GM21515 (cell line): Measurements from ENCODE around the gene CENPF.
"Not testable (repeated sequence)": the region's sequence is repeated elsewhere in the genome, so short reads cannot be mapped to it uniquely, and the experiment has no call there.

Experiments used
- ATAC-seq: cut with Tn5 transposase; IDR thresholded peaks from one replicate; pipeline ENCODE4 v1.9.1; 2021; ENCODE audit not compliant: unreplicated experiment

CENPF gene, protein sequence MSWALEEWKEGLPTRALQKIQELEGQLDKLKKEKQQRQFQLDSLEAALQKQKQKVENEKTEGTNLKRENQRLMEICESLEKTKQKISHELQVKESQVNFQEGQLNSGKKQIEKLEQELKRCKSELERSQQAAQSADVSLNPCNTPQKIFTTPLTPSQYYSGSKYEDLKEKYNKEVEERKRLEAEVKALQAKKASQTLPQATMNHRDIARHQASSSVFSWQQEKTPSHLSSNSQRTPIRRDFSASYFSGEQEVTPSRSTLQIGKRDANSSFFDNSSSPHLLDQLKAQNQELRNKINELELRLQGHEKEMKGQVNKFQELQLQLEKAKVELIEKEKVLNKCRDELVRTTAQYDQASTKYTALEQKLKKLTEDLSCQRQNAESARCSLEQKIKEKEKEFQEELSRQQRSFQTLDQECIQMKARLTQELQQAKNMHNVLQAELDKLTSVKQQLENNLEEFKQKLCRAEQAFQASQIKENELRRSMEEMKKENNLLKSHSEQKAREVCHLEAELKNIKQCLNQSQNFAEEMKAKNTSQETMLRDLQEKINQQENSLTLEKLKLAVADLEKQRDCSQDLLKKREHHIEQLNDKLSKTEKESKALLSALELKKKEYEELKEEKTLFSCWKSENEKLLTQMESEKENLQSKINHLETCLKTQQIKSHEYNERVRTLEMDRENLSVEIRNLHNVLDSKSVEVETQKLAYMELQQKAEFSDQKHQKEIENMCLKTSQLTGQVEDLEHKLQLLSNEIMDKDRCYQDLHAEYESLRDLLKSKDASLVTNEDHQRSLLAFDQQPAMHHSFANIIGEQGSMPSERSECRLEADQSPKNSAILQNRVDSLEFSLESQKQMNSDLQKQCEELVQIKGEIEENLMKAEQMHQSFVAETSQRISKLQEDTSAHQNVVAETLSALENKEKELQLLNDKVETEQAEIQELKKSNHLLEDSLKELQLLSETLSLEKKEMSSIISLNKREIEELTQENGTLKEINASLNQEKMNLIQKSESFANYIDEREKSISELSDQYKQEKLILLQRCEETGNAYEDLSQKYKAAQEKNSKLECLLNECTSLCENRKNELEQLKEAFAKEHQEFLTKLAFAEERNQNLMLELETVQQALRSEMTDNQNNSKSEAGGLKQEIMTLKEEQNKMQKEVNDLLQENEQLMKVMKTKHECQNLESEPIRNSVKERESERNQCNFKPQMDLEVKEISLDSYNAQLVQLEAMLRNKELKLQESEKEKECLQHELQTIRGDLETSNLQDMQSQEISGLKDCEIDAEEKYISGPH (N-terminal part only)

DNA sequence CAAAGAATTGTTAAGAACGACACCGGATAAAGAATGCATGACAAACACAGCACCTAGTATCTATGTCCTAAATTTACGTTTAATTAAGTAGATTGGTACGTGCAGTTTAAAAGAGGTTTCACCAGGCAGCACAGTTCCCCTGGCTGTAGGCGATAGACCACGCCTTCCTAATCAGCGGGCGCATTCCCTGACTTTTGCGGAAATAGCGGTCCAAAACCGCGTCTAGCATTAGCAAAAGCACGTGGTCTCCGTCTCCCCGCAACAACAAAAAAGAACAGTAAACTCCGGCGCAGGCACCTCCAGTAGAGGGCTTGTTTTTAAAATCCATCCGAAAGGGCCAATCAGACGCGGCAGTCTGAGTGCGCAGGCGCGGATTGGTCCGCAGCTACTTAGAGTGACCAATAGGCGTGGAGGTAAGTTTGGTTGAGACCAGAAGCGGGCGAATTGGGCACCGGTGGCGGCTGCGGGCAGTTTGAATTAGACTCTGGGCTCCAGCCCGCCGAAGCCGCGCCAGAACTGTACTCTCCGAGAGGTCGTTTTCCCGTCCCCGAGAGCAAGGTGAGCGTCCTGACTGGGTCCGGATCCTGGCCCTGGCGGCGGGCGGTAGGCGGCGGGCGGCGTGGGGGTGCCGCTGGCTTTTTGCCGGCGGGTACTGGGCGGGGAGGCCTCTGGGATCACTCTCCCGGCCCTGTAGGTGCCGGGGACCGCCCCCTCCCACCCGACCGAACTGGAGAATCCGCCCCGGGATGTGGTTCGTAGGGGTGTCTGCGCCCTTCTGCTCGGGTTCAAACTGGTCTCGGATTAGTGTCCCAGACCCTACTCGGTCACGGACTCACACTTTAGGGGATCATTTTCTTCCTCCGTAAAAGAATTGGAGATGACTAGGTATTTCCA is at the start of gene CENPF:
TSS of gene CENPF (plus strand) at position 432 of the 894 bp plus-strand sequence. CDS start 10,560 bp downstream, outside the sequence.
- peak; percentile 99 for ATAC-seq

DNA sequence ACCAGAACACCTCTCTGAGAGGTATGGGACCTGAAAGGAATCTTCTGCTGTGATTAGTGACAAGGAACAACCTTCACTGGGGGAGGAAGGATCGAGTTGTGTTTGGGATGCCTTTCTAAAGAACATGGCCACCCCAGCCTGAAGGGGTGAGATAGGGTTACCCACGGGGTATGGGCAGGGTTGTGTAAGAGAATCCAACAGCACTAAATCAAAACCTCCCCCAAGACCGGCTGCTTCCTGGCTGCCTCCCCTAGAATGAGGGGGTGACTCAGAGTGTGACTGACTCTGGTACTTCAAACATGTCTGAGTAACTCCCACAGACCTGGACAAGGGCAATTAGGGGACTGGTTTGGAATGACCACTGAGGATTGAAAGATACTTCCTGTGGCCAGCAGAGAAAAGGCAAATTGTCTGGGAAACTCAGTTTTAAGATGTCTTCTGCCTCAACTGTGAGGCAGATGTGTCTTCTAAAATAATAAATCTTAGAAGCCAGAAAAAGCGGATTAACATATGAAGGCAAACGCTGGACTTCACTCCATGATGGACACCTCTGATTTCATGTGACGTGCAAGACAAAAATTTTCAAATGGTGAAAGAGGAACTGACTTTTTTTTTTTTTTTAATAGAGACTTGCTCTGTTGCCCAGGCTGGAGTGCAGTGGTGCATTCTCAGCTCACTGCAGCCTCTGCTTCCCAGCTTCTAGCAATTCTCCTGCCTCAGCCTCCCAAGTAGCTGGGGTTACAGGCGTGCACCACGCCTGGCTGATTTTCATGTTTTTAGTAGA is 44.9 kb upstream of the CENPF start:
- no peak for ATAC-seq

DNA sequence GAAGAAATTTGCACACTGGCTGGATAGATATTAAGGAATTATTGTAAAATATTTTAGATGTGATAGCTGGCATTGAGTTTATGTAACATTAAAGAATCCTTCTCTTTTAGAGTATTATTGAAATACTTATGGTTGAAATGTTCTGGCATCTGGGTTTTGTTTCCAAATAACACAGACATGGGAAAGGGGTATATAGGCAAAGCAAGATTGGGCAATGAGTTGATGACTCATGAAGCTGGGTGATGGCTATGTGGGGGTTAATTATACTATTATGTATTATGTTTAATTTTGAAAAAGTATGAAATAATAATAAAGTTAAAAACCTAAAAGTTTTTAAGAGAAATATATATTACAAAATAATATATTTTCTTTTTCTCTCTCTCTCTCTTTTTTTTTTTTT is 39.1 kb upstream of the CENPF start:
- ATAC-seq: no peak

DNA sequence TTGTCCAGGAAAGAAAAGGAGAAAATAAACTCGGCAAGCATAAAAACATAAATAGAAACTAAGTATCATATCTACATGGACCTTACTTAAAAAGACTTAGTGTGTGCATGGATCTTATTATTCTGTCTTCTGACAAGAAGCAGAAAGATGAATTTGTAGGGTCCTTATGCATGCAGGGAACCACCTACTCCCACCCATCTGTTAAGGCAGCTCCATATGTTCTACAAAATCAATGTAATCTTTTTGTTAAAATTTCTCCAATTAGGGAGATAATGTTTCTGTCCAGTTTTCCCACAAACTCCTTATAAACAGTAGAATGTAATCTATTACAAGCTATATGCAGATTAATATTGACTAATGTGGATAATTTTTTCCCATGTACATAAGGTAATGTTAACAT is 37.7 kb upstream of the CENPF start:
- no peak for ATAC-seq

DNA sequence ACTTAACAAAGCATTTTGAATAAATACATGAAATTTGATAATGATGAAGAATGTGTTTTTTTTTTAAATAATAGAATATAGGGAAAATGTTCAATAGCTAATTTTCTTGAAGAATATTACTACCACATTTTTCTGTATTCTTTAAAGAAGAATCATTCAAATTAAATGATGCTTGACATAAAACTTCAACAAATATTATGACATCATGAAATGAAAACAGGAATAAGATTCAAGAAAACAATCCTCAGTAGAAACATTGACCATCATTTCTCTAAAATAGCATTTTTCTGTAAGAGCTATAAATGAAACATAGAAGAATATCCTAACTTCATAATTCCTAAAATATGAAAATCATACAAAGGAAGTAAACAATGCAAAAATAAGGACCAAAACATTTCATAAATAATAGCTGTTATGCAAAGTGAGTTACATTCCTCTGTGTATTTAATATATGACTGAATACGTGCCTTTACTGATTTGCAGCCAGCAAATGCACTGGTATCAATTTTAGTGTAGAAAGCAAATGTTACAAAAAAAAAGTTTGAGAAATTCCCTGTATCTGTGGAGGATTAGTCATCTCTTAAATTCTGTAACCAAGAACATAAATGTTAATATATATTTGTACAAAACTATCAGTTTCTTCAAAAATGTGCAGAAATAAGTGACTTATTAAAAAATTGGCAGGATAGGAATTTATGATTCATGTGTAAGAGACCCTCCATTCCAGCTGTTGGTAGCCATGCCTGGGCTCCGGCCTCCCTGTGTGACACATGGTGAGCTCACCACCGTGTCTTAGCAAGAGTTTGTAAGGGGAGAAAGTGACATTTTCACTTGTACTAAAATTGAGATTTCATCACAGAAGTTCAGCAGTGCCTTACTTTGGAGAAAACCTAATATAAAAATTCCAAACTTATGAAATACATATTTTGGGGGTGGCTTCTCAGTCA is 36.6 kb upstream of the CENPF start:
- no peak for ATAC-seq

DNA sequence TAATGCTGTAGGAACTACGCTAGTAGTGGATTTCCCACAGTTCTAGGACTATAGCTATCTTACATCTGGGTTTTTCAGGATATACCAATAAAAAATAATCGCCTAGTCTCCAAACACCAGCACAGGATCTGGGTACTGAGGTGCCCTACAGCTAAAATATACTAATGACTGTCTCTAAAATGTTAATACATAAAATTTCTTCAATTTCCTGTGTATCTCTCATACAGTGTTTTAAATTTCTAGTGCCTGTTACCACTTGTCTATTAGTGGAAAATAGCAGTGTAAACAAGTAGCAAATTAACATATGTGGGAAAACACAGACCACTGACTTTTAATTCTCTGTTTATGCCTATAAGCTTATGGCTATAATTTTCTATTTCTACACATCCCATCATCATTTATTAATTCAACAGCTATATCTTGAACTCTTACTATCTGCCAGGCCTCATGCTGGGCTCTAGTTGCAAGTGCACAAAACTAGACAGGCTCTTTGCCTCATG is 35.5 kb upstream of the CENPF start:
- no peak for ATAC-seq

DNA sequence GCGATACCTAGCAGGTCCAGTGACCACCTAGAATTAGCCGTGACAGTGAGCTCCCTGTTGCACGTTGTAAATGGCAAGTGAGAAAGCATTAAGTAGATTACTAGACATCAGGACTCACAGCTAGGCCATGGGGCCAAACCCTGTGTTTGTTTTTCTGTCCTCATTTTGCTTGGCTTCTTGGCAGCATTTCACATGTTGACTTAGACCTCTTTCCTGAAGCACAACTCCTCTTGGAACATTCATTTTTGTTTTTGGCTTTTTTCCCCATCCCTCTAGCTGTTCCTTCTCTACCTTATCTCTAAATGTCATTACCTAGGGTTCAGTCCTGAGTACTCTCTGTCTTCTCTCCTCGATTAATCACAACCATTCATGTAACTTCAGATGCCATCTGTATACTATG is 34.7 kb upstream of the CENPF start:
- no peak for ATAC-seq

DNA sequence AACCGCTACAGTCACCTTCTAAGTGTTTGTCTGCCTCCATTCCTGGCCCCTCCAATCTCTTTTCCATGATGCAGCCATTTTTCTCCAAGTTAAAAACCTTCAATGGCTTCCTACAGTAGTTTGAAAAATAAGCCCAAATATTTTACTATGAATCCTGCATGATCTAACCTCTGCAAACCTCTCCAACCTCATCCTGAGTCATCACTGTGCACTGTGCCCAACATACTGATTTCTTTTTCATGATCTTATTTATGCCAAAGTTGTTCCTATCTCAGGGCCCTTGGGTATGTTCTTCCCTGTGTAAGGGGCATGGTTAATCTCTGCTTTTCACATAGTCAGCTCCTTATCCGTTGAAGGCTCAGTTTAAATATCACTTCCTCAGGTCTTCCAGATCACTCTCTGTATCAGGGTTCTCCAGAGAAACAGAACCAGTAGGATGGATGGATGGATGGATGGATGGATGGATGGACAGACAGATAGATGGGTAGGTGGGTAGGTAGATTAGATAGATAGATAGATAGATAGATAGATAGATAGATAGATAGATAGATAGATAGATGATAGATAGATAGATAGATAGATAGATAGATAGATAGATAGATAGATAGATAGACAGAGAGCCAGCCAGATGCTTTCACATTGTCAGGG is 33.5 kb upstream of the CENPF start:
- ATAC-seq: no peak

DNA sequence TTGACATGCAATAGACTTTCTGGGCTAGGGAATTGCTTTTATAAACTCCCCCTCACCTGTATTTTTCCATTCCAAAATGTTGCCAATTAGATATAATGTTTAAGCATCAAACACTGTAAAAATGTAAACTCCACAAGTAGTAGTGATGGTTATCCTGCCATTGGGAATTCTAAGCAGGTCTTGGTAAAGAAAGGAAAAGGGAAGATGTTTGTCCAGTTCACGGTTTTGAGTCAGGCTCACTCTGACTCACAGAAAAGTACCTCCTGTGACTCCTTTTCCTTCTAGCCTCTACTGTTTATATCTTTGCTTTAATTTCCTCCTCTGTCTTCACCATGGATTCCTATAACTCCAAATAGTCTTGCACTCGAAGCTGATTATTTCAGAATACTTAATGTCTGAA is 32.6 kb upstream of the CENPF start:
- no peak for ATAC-seq

DNA sequence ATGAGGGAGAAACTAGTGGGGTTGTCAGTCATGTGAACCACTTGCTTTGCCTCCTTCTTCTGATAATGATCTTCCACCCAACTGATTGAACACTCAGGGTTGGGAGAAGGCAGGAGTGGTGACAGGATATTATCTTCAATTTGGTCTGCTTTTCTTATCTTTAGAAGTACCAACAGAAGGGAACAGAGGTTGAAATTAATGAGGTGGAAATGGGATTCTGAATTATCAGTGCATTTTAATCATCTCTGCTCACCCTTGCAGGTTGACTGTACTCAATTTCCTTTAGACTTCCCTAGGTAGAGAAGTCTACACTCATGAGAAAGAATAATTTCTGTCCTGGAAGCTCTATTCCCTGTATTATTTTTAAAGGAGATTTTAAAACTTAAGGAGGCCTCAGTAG is 31.7 kb upstream of the CENPF start:
- no peak for ATAC-seq

DNA sequence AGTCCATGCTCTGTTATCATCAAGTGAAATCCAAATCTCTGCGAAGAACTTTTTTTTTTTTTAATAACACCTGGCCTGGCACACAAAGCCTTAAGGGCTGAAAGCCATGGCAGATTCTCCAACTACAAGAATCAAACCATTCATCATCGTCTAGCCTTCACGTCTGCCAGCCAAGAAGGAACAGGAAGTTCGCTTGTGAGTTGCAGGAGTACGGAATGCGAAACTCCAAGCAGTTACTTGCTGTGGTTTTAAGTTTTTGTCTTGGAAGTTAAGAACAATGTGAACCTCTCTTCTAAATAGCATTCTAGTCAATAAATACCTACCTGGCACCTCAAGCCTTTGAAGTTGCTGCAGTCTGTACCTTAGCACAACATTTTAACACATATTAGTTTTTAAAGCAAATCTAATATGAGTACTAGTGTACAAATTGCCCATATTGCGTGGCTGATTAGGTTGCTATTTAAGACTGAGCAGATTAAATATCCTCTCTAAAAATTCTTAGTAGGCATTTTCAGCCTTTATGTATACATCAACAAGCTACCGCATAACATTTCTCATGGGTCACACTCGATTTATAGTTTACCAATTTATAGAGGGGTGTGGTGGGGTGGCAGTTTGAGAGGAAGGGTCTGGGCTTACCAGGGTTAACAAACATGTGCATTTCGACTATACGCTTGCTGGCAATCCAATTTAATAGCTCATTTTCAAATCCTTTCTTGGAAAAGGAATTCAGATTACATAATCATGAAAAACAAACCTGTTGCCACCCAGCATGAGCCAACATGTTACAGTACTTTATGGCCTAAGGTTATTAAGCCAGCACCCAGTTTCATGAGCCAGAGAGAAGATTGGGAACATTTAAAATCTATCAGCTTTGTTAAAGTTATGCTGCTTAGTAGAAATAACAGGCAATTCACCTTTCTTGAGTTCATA is 29.3 kb upstream of the CENPF start:
- ATAC-seq: no peak

DNA sequence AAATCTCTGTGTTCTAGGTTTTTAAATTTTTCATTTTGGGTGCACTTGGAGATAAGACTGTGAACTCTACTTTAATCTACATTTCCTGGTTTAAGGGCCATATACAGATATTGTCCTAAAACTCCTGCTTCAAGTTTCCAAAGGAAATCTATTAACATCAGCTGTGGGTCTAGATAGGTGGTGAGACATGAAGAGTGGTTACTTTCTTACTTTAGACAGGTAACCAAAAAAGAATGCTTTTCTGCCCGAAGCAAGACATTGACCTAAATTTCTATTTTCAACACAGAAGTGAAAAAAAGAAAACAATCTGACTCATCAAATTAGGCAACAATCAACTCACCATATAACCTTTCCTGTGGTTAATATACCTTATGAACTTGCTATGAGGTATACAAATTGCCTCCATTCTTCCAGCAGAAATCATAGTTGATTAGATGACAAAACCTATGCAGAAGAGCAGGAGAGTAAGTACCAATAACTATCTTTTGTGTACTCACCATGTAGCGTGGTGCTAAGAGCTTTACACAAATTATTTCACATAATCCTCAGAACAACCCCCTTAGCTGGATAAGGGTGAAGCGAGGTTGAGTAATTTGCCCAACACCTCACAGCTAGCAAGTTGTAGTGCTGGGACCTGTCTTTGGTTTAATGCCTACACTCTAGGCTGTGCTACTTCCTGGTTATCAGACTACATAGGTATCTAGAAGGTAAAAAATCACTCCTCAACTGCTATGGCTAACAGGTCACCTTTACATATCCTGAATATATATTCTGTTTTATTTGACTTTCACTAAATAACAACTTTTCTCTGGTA is 28.2 kb upstream of the CENPF start:
- ATAC-seq: no peak

DNA sequence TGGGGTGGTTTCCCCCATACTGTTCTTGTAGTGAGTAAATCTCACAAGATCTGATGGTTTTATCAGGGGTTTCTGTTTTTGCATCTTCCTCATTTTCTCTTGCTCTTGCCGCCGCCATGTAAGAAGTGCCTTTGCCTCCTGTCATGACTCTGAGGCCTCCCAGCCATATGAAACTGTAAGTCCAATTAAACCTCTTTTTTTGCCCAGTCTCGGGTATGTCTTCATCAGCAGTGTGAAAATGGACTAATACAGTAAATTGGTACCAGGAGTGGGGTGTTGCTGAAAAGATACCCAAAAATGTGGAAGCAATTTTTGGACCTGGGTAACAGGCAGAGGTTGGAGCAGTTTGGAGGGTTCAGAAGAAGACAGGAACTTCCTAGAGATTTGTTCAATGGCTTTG is 26.9 kb upstream of the CENPF start:
- ATAC-seq: not testable (repeated sequence)

DNA sequence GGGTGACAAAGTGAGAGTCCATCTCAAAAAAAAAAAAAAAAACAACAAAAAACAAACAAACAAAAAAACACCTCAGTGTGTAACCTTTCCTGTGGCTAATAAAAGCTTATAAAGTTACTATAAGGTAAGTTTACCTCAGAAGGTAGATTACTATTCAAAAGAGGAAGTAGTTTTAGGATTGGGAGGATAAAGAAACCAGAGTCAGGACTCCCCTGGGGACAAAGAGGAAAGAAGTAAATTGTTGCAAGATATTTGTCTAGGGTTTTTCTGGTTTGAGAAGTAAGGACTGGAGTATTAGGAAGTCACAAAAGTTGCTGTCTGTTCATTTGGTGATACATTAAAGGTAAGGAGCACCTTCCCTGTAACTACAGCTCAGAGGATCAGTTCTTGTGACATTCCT is 23.8 kb upstream of the CENPF start:
- ATAC-seq: no peak

DNA sequence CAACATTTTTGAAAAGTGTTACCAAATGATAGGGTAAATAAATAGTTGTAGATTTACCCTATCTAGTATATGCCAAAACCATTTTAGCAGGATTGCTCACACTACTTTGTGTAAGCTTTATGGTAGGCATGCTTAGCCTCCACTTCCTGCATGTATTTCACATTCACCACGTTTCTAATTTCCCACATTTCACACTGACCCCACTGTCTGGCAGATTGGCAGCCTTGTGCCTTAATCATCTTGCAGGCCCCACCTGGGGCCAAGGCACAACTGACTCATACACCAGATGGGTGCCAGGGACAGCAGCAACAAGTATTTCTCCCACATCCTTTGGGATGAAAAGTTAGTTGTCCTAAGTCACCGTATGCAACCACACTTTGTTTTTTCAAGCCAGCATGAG is 21.2 kb upstream of the CENPF start:
- ATAC-seq: no peak
